Measurements from ENCODE around the gene DTWD2. TPM values are rescaled to one million over a fixed set of nuclear protein-coding genes. Genes with fewer than 3 reads are reported as not detected.
A peak's percentile ranks its signal among the peaks of the same experiment; 100 is the strongest.
"Not testable (repeated sequence)": the region's sequence is repeated elsewhere in the genome, so short reads cannot be mapped to it uniquely, and the experiment has no call there.

Gene DTWD2
- total RNA-seq, 1 experiment from 2014 or later = 8.2 TPM

- not testable (repeated sequence) for DNase-seq (ENCODE audit: low read depth)
Observed at GRCh38 chr5:118950354-118950753, 38.0 kb downstream of the DTWD2 start.

GRCh38 chr5:118946138-118946800 lies 42.1 kb downstream of the DTWD2 start:
- DNase-seq (ENCODE audit: low read depth) = no peak

- DNase-seq (ENCODE audit: low read depth) = peak; percentile 6
Observed at GRCh38 chr5:118937393-118938061, 50.8 kb downstream of the DTWD2 start.

- no peak for DNase-seq (ENCODE audit: low read depth)
Observed at GRCh38 chr5:118933703-118934102, 54.6 kb downstream of the DTWD2 start.

GRCh38 chr5:118931564-118931963 lies 56.8 kb downstream of the DTWD2 start:
- no peak for DNase-seq (ENCODE audit: low read depth)

GRCh38 chr5:118924006-118924389 lies 64.3 kb downstream of the DTWD2 start:
- DNase-seq (ENCODE audit: low read depth) = no peak

GRCh38 chr5:118923295-118924005 lies 64.9 kb downstream of the DTWD2 start:
- DNase-seq (ENCODE audit: low read depth) = no peak

GRCh38 chr5:118921866-118922265 lies 66.5 kb downstream of the DTWD2 start:
- DNase-seq (ENCODE audit: low read depth) = no peak

- DNase-seq (ENCODE audit: low read depth) = peak; percentile 1
Observed at GRCh38 chr5:118919016-118919415, 69.3 kb downstream of the DTWD2 start.

- DNase-seq (ENCODE audit: low read depth) = no peak
Observed at GRCh38 chr5:118918232-118918631, 70.1 kb downstream of the DTWD2 start.

GRCh38 chr5:118907536-118907935 lies 80.8 kb downstream of the DTWD2 start:
- not testable (repeated sequence) for DNase-seq (ENCODE audit: low read depth)

GRCh38 chr5:118906947-118907346 lies 81.4 kb downstream of the DTWD2 start:
- DNase-seq (ENCODE audit: low read depth) = no peak

- DNase-seq (ENCODE audit: low read depth) = no peak
Observed at GRCh38 chr5:118905196-118905595, 83.2 kb downstream of the DTWD2 start.

- no peak for DNase-seq (ENCODE audit: low read depth)
Observed at GRCh38 chr5:118902656-118903438, 85.5 kb downstream of the DTWD2 start.

- DNase-seq (ENCODE audit: low read depth) = no peak
Observed at GRCh38 chr5:118894709-118895108, 93.6 kb downstream of the DTWD2 start.

GRCh38 chr5:118891252-118891651 lies 97.1 kb downstream of the DTWD2 start:
- peak; percentile 12 for DNase-seq (ENCODE audit: low read depth)

GRCh38 chr5:118889165-118889564 lies 99.2 kb downstream of the DTWD2 start:
- DNase-seq (ENCODE audit: low read depth) = no peak

- DNase-seq (ENCODE audit: low read depth) = no peak
Observed at GRCh38 chr5:118888556-118888955, 99.8 kb downstream of the DTWD2 start.

GRCh38 chr5:118883362-118883761 lies 105.0 kb downstream of the DTWD2 start:
- no peak for DNase-seq (ENCODE audit: low read depth)

- peak; percentile 29 for DNase-seq (ENCODE audit: low read depth)
Observed at GRCh38 chr5:118882666-118883065, 105.7 kb downstream of the DTWD2 start.

- not testable (repeated sequence) for DNase-seq (ENCODE audit: low read depth)
Observed at GRCh38 chr5:118876852-118877251, 111.5 kb downstream of the DTWD2 start.

- DNase-seq (ENCODE audit: low read depth) = no peak
Observed at GRCh38 chr5:118875131-118875530, 113.2 kb downstream of the DTWD2 start.

Data from M059J (cell line).